PC-3 (cell line): Measurements from ENCODE around the gene FXYD3. TPM values are rescaled to one million over a fixed set of nuclear protein-coding genes. Genes with fewer than 3 reads are reported as not detected.
"Not testable (repeated sequence)": the region's sequence is repeated elsewhere in the genome, so short reads cannot be mapped to it uniquely, and the experiment has no call there.

Source experiments
- ATAC-seq: fragments of 200-7000 bp; cut with Tn5 transposase; 2 replicates; pipeline ENCODE4 v1.9.1; 2020; ENCODE audit warnings: mild to moderate bottlenecking, moderate library complexity
- BruUV-seq: library from RNA; stranded (reverse); fragments of 400-500 nt; replicated peaks from 2 replicates; lab custom pipeline; 2021; lab: Mats Ljungman, UMichigan
- CTCF ChIA-PET: fragments of 300-600 bp; sonication (Branson Sonifier 250); formaldehyde crosslinking; loops from one replicate; lab custom pipeline; 2022; ENCODE audit warnings: antibody characterized with exemption; lab: Charles Lee
- POLR2A ChIA-PET: fragments of 300-600 bp; sonication (Branson Sonifier 250); formaldehyde crosslinking; loops from one replicate; lab custom pipeline; 2022; ENCODE audit warnings: antibody characterized with exemption; ENCODE audit not compliant: unreplicated experiment; lab: Charles Lee
- DNase-seq: peaks from one replicate; pipeline ENCODE4 v3.0.0-alpha.2; 2015
- H2AFZ ChIP-seq: fragments of 300-600 bp; sonication (generic); 2 replicates; pipeline ENCODE4 v1.6.0; 2016; ENCODE audit warnings: antibody characterized with exemption, low read length
- H3F3A ChIP-seq: fragments of 300-600 bp; sonication (generic); one replicate; pipeline ENCODE4 v1.6.0; 2017; ENCODE audit warnings: antibody characterized with exemption, low read length, control low read depth, mild to moderate bottlenecking; ENCODE audit not compliant: unreplicated experiment
- H3K27ac ChIP-seq: fragments of 300-600 bp; sonication (generic); 2 replicates; pipeline ENCODE4 v1.5.1; 2016; ENCODE audit warnings: mild to moderate bottlenecking, low read length
- H3K27me3 ChIP-seq: fragments of 300-600 bp; sonication (generic); 2 replicates; pipeline ENCODE4 v1.6.1; 2016; ENCODE audit warnings: low read length, mixed read lengths
- H3K36me3 ChIP-seq: fragments of 300-600 bp; sonication (generic); 2 replicates; pipeline ENCODE4 v1.6.1; 2016; ENCODE audit warnings: low read depth, mixed run types, low read length, mixed read lengths
- H3K4me1 ChIP-seq: fragments of 300-600 bp; sonication (generic); 2 replicates; pipeline ENCODE4 v1.5.1; 2016; ENCODE audit warnings: low read length; ENCODE audit not compliant: insufficient read depth
- H3K4me2 ChIP-seq: fragments of 300-600 bp; sonication (generic); 2 replicates; pipeline ENCODE4 v1.6.0; 2016; ENCODE audit warnings: low read length
- H3K4me3 ChIP-seq: fragments of 300-600 bp; sonication (generic); 2 replicates; pipeline ENCODE4 v1.5.1; 2016; ENCODE audit warnings: mild to moderate bottlenecking, low read length, mixed read lengths
- H3K79me2 ChIP-seq: fragments of 300-600 bp; sonication (generic); 2 replicates; pipeline ENCODE4 v1.6.1; 2017; ENCODE audit warnings: low read length, mixed read lengths
- H3K9ac ChIP-seq: fragments of 300-600 bp; sonication (generic); 2 replicates; pipeline ENCODE4 v1.6.0; 2016; ENCODE audit warnings: mild to moderate bottlenecking, low read length
- H3K9me2 ChIP-seq: fragments of 300-600 bp; sonication (generic); replicated peaks from 2 replicates; pipeline ENCODE4 v1.6.1; 2016; ENCODE audit warnings: mixed run types, low read length, mixed read lengths
- H3K9me3 ChIP-seq: fragments of 300-600 bp; sonication (generic); 2 replicates; pipeline ENCODE4 v1.6.1; 2016; ENCODE audit warnings: low read length, mixed read lengths
- H4K20me1 ChIP-seq: fragments of 300-600 bp; sonication (generic); 2 replicates; pipeline ENCODE4 v1.6.1; 2016; ENCODE audit warnings: low read length, mixed read lengths
- CTCF ChIP-seq: fragments of 300-600 bp; sonication (generic); conservative IDR thresholded peaks from 2 replicates; pipeline ENCODE4 v1.5.1; 2017; ENCODE audit warnings: antibody characterized with exemption, low read depth, mild to moderate bottlenecking, low read length
- EZH2 ChIP-seq: fragments of 300-600 bp; sonication (generic); IDR thresholded peaks from one replicate; pipeline ENCODE4 v1.6.1; 2017; ENCODE audit warnings: antibody characterized with exemption, mild to moderate bottlenecking, low read length; ENCODE audit not compliant: unreplicated experiment
- EZH2phosphoT487 ChIP-seq: fragments of 300-600 bp; sonication (generic); IDR thresholded peaks from 2 replicates; pipeline ENCODE4 v1.6.1; 2018; ENCODE audit warnings: mild to moderate bottlenecking, antibody characterized with exemption, low read length, borderline replicate concordance
- intact Hi-C: fragments of 100-400 bp; cut with micrococcal nuclease; formaldehyde crosslinking; loops from 2 replicates; pipeline ENCODE4 v1.9.0; 2023
- total RNA-seq: library from RNA; depleted of rRNA; stranded (reverse); fragments of >200 nt; gene quantifications from 2 replicates; pipeline ENCODE4 v1.2.3, GENCODE V29; 2014

The FXYD3 gene
- total RNA-seq, 1 experiment from 2014 or later, result 61.6 TPM

- Histone ChIP-seq H3K9me3 (no peaks in the 10 kb centered on the region), H3K9me2 (no peaks in the 10 kb centered on the region), H3K27ac (no peak overlapping the region), H3K27me3 (no peaks in the 10 kb centered on the region), H3K36me3 (no peaks in the 10 kb centered on the region), H3K4me2 (no peak overlapping the region), H3K4me1 (no peaks in the 10 kb centered on the region), H3F3A (no peaks in the 10 kb centered on the region), H2AFZ (no peak overlapping the region), H4K20me1 (no peaks in the 10 kb centered on the region), H3K9ac (no peak overlapping the region), H3K4me3 (no peak overlapping the region), H3K79me2 (no peaks in the 10 kb centered on the region)
- POLR2A ChIA-PET, result no interaction called here
- CTCF ChIA-PET, result interaction anchor here (0.6 kb wide), 1 partner anchor 334 kb away, joined by 4 read pairs; no protein-coding TSS in a partner anchor
- BruUV-seq, result no TSS peak
- no peak for ATAC-seq
- intact Hi-C loops, result no loop called here
- TF ChIP-seq CTCF (no peak), EZH2 (no peak), EZH2phosphoT487 (no peak)
- DNase-seq, result no peak
These were observed 14.8 kb upstream of the FXYD3 start for GRCh38 chr19:35100588-35101533.

GRCh38 chr19:35101949-35102348, 13.7 kb upstream of the FXYD3 start:
- DNase-seq, intact Hi-C loops, H3K27me3 ChIP-seq, H3K4me1 ChIP-seq, H3K79me2 ChIP-seq, H2AFZ ChIP-seq, H3K4me2 ChIP-seq, H3K4me3 ChIP-seq, POLR2A ChIA-PET, CTCF ChIA-PET, BruUV-seq, ATAC-seq, H3K36me3 ChIP-seq, H3K27ac ChIP-seq, H4K20me1 ChIP-seq, H3K9me2 ChIP-seq, H3K9me3 ChIP-seq, H3F3A ChIP-seq, H3K9ac ChIP-seq: not testable (repeated sequence)

- DNase-seq, intact Hi-C loops, H3K9me2 ChIP-seq, H3K9me3 ChIP-seq, CTCF ChIA-PET, H3K4me3 ChIP-seq, H4K20me1 ChIP-seq, H3K9ac ChIP-seq, POLR2A ChIA-PET, ATAC-seq, H3K79me2 ChIP-seq, H3K4me2 ChIP-seq, H3K27me3 ChIP-seq, H2AFZ ChIP-seq, H3K27ac ChIP-seq, BruUV-seq, H3F3A ChIP-seq, H3K4me1 ChIP-seq, H3K36me3 ChIP-seq: not testable (repeated sequence)
These were observed 12.0 kb upstream of the FXYD3 start for GRCh38 chr19:35103614-35104013.
